ENCODE data around the gene CARD14. TPM values are rescaled to one million over a fixed set of nuclear protein-coding genes. Genes with fewer than 3 reads are reported as not detected.

The CARD14 gene
- total RNA-seq, 3 donors from 2014 or later = not detected

DNA sequence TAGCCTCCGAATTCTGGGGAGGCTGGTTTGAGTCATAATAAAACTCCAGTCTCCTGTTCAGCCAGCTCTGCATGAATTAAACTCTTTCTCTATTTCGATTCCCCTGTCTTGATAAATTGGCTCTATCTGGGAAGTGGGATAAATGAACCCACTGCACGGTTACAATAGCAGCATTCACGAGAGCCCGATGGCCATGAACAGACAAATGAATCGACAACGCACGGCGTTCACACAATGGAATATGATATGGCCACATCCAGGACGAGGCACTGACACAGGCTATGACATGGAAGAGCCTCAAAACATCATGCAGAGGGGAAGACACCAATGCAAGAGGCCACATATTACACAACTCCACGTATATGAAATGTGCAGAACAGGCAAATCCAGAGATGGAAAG is 5.6 kb upstream of the CARD14 start:
- DNase-seq = no peak
- Mint-ChIP-seq H3K27me3 (ENCODE audit: low read depth) (peaks cover 15% of the 10 kb centered on the region), H3K36me3 (ENCODE audit: insufficient read depth) (no peaks in the 10 kb centered on the region), H3K9me3 (no peaks in the 10 kb centered on the region), H3K4me1 (ENCODE audit: low read depth) (no peaks in the 10 kb centered on the region), H3K4me3 (no peak overlapping the region)
- no peak for ATAC-seq

DNA sequence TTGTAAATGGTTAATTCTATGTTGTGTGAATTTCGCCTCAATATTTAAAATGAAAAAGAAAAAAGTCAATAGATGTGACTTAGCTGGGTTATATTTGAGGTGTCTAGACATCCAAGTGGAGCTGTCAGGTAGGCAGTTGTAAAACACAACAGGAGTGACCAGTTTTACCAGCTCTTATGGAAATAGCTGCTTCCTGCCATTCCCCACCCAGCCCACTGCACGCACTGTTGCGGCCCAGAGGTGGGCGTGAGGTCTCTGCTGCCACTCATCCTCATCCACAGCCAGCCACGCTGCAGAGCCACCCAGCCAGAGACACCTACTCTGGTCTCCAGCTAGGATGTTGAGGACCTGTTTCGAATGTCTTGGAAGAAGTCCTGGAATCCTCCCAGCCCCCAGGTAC is 3.4 kb upstream of the CARD14 start:
- Mint-ChIP-seq H3K27me3 (ENCODE audit: low read depth) (peaks cover 4% of the 10 kb centered on the region), H3K9me3 (no peaks in the 10 kb centered on the region), H3K4me1 (ENCODE audit: low read depth) (no peaks in the 10 kb centered on the region), H3K36me3 (ENCODE audit: insufficient read depth) (no peaks in the 10 kb centered on the region), H3K4me3 (no peak overlapping the region)
- DNase-seq (no peak), ATAC-seq (no peak)

DNA sequence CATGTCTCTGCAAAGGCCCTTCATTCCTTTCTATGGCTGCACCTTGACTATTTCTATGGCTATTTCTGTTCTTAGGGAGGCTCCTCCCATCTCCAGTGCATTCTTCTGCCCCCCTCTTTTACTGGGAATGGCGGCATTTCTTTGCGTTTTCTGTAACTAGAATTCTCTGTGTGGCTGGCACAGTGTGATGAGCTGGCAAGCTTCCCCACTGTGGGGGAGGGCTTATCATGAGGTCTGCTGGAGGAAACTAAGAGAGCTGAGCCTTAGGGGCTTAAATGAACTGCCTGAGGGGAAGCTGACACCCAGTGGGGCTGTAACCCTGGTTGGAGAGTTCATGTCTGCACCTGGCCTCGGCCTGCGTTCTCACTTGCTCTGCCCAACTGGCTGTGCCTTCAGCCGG is 1.5 kb upstream of the CARD14 start:
- Mint-ChIP-seq H3K27me3 (ENCODE audit: low read depth) (peaks cover 4% of the 10 kb centered on the region), H3K4me1 (ENCODE audit: low read depth) (no peaks in the 10 kb centered on the region), H3K9me3 (no peaks in the 10 kb centered on the region), H3K36me3 (ENCODE audit: insufficient read depth) (no peaks in the 10 kb centered on the region), H3K4me3 (no peak overlapping the region)
- ATAC-seq (no peak), DNase-seq (no peak)

DNA sequence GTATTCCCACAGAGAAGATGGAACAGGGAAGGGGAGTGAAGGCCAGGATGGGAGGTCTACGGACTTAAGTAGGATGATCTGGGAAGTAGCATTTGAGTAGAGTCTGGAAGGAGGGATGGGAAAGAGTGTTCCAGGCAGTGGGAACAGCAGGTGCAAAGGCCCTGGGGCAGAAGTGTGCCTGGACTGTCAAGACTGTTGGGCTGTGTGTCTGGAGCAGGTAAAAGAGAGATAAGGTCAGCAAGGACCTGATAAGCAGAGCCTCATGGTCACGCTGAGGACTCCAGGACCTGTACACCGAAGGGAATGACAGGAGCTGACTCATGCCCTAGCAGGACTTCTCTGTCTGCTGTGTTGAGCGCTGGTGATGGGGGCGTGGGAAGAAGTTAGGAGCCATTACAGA is 723 bp upstream of the CARD14 start:
- H3K4me3 Mint-ChIP-seq = no peak overlapping the region
- DNase-seq = no peak
- no peaks in the 10 kb centered on the region for H3K9me3 Mint-ChIP-seq
- no peaks in the 10 kb centered on the region for H3K4me1 Mint-ChIP-seq (ENCODE audit: low read depth)
- ATAC-seq = no peak
- H3K27me3 Mint-ChIP-seq (ENCODE audit: low read depth) = peaks cover 4% of the 10 kb centered on the region
- H3K36me3 Mint-ChIP-seq (ENCODE audit: insufficient read depth) = no peaks in the 10 kb centered on the region

DNA sequence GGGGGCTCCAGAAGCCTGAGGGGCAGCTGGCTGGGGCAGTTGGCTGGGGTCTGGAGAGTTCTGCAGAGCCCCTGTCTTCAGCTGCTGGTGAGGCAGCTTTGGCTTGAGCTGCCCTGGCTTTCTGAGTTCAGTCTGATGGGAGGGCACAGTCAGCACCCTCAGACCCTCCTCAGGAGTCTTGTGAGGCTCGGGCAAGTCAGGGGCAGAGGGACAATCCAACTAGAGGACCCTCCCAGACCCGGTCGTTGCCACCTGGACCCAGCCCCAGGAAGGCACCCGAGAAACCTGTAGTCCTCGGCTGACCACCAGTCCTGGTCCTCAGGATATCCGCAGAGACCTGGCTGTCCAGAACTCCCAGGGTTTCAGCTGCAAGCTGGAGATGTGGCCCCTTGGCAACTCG is 1.9 kb downstream of the CARD14 start:
- DNase-seq (no peak), ATAC-seq (no peak)
- H3K36me3 Mint-ChIP-seq (ENCODE audit: insufficient read depth) = no peaks in the 10 kb centered on the region
- H3K4me1 Mint-ChIP-seq (ENCODE audit: low read depth) = no peaks in the 10 kb centered on the region
- H3K9me3 Mint-ChIP-seq = no peaks in the 10 kb centered on the region
- no peak overlapping the region for H3K4me3 Mint-ChIP-seq
- H3K27me3 Mint-ChIP-seq (ENCODE audit: low read depth) = peaks cover 4% of the 10 kb centered on the region

DNA sequence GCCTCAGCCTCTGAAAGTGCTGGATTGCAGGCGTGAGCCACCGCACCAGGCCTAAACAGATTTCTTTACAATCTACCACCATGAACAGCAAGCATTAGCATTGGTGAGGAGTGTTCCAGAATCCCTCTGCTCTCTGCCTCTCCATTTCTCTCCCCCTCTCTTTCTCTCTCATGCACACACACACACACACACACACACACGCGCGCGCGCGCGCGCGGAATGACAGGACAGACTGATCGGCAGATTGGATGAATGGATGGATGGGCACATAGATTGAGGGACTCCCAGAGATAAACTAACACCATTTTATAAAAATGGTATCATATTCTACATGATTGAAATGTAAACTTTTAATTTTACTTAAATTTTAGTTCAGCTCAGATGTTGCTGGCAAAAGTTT is 3.3 kb downstream of the CARD14 start:
- DNase-seq = no peak
- H3K27me3 Mint-ChIP-seq (ENCODE audit: low read depth) = peaks cover 8% of the 10 kb centered on the region
- no peak overlapping the region for H3K4me3 Mint-ChIP-seq
- H3K36me3 Mint-ChIP-seq (ENCODE audit: insufficient read depth) = no peaks in the 10 kb centered on the region
- no peaks in the 10 kb centered on the region for H3K4me1 Mint-ChIP-seq (ENCODE audit: low read depth)
- ATAC-seq = no peak
- H3K9me3 Mint-ChIP-seq = no peaks in the 10 kb centered on the region

DNA sequence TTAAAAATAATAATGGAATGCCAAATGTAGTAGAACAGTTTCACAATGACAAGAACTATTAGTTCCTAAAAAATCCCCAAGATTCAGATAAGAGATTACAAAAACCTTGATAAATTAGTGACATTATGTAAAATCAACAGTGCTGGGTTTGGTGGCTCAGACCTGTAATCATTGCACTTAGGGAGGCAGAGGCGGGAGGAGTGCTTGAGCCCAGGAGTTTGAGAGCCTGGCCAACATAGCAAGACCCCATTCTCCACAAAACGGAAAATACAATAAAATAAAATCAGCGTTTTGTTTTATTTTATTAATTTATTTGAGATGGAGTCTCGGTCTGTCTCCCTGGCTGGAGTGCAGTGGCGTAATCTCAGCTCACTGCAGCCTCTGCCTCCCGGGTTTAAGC is 4.1 kb downstream of the CARD14 start:
- no peak for DNase-seq
- Mint-ChIP-seq H3K36me3 (ENCODE audit: insufficient read depth) (no peaks in the 10 kb centered on the region), H3K9me3 (no peaks in the 10 kb centered on the region), H3K4me1 (ENCODE audit: low read depth) (no peaks in the 10 kb centered on the region), H3K27me3 (ENCODE audit: low read depth) (peaks cover 6% of the 10 kb centered on the region), H3K4me3 (no peak overlapping the region)
- no peak for ATAC-seq

DNA sequence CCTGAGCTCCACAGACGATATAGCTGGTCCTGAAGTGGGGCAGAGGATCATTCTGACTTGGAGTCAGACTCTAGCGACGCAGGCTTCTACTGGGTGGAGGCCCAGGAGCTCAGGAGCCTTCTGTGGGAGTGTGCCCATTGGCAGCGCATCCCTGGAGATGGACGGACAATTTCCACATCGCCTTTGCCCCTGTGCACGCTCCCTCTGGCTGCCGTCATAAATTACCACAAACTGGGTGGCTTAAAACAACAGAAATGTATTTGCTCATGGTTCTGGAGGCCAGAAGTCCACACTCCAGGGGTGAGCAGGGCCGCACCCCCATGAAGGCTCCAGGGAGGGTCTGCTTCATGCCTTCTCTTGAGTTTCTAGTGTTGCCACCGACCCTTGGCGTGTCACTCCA is 6.9 kb downstream of the CARD14 start:
- ATAC-seq (no peak), DNase-seq (no peak)
- Mint-ChIP-seq H3K27me3 (ENCODE audit: low read depth) (peaks cover 6% of the 10 kb centered on the region), H3K4me1 (ENCODE audit: low read depth) (no peaks in the 10 kb centered on the region), H3K4me3 (no peak overlapping the region), H3K9me3 (no peaks in the 10 kb centered on the region), H3K36me3 (ENCODE audit: insufficient read depth) (no peaks in the 10 kb centered on the region)

DNA sequence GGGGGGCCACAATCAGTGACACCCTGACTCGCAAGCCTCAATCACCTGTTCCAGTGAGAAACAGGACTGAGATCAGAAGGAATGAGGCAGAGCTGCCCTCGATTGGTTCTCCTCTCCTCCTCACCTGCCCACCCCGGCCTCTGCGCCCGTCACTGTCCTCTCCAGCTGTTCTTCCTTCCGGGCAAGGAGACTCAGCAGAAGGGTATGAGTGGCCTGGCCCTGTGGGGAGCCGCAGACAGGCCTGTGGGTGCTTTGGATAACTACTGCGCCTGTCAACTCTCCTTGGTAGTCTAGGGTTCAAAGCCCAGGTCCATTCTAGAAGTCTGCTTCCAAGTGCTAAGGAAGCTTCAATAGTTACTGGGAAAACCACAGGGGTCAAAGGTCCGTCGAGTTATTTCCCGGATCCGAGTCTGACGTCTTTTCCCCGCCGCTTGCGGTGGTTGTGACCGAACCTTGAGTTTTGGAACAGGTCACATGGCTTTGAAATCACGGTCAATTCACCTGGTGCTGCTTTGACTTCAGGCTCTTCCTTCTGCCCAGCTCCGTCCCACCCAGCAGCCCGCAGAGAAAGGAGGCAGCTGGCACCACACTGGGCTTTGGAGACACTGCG is 8.3 kb downstream of the CARD14 start:
- Mint-ChIP-seq H3K4me3 (no peak overlapping the region), H3K36me3 (ENCODE audit: insufficient read depth) (no peaks in the 10 kb centered on the region), H3K27me3 (ENCODE audit: low read depth) (peaks cover 6% of the 10 kb centered on the region), H3K4me1 (ENCODE audit: low read depth) (no peaks in the 10 kb centered on the region), H3K9me3 (no peaks in the 10 kb centered on the region)
- ATAC-seq = no peak
- DNase-seq = no peak

DNA sequence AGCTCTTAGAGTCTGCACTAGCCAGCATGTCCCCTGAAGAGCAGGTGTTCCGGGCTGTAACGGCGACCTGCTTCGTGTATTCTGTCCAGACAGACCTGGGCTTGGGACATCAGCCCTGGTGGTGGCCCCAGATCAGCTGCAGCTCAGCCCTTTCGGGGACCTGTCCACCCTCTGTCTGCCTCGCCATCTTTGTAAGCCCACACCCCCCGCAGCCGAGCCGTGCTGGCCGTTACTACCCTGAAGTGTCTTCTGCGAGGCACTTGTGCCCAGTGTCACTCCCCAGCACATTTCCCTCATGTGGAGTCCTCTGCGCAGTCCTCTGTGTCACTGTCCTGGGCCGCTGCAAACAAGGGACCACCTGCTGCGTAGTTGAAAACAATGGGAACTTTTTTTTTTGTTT is 10.4 kb downstream of the CARD14 start:
- Mint-ChIP-seq H3K27me3 (ENCODE audit: low read depth) (peaks cover 8% of the 10 kb centered on the region), H3K9me3 (no peaks in the 10 kb centered on the region)

DNA sequence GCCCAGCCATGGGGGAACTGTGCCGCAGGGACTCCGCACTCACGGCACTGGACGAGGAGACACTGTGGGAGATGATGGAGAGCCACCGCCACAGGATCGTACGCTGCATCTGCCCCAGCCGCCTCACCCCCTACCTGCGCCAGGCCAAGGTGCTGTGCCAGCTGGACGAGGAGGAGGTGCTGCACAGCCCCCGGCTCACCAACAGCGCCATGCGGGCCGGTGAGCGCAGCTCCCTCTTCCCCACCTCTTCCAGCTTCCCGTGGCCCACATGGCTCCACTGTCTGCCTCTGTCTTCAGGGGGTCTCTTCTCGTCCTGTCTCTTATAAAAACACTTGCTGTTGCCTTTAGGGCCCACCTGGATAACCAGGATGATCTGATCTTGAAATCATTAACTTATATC is 11.6 kb downstream of the CARD14 start:
- no peak overlapping the region for H3K4me3 Mint-ChIP-seq
- H3K4me1 Mint-ChIP-seq (ENCODE audit: low read depth) = no peaks in the 10 kb centered on the region
- no peak for ATAC-seq
- peaks cover 8% of the 10 kb centered on the region for H3K27me3 Mint-ChIP-seq (ENCODE audit: low read depth)
- no peak for DNase-seq
- no peaks in the 10 kb centered on the region for H3K36me3 Mint-ChIP-seq (ENCODE audit: insufficient read depth)
- no peaks in the 10 kb centered on the region for H3K9me3 Mint-ChIP-seq

More for the DNA sequence above, 10.4 kb downstream of the CARD14 start:
- Mint-ChIP-seq H3K4me3 (no peak overlapping the region), H3K36me3 (ENCODE audit: insufficient read depth) (no peaks in the 10 kb centered on the region), H3K4me1 (ENCODE audit: low read depth) (no peaks in the 10 kb centered on the region)
- DNase-seq (no peak), ATAC-seq (no peak)

DNA sequence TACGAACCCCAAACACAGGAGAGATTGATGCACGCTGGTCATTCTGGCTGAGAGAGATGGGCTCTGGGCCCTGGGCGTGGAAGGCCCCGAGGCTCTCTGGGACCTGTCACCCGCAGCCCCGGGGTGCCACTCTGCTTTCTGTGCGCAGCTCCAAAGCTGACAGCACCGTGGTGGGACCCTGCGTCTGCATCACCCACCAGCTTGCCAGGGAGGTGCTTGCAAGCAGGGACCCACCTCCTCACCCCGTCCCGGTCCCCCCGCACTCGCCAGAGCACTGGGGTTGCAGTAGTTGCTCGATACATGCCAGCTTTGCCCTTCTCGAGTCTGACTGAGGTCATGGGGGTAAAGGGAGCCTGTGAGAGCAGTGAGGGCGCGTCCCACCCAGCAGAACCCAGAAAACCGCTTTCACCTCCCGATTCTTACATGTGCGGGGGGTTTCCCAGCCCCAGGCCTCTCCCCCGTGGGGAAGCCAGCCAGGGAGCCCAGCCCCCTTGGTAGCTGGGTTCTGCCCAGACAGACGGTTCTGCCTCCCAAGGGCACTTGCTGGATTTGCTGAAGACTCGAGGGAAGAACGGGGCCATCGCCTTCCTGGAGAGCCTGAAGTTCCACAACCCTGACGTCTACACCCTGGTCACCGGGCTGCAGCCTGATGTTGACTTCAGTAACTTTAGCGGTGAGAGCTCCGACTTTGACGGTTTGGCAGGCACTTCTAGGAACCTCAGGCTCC is 12.5 kb downstream of the CARD14 start:
- H3K27me3 Mint-ChIP-seq (ENCODE audit: low read depth) = peaks cover 7% of the 10 kb centered on the region
- no peaks in the 10 kb centered on the region for H3K36me3 Mint-ChIP-seq (ENCODE audit: insufficient read depth)
- no peaks in the 10 kb centered on the region for H3K4me1 Mint-ChIP-seq (ENCODE audit: low read depth)
- no peak for ATAC-seq
- DNase-seq = no peak
- no peaks in the 10 kb centered on the region for H3K9me3 Mint-ChIP-seq
- H3K4me3 Mint-ChIP-seq = no peak overlapping the region

DNA sequence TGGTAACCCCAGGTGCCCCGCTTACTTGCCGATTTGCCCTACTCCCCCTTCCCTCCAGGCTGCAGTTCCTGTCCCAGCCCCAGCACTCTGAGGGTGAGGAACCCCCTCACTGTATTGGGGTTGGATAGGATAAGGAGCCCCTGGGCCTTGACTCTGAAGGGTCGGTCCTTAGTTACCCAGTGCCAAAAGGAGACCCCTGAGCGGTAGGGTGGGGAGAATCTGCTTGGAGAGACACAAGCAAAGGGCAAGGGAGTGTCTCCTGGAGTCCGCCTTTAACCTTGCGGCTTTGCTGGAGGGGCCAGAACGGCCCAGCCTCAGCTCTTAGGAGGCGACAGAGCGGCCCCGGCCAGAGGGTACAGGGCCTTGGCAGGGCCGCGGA is 13.0 kb downstream of the CARD14 start:
- Mint-ChIP-seq H3K9me3 (no peaks in the 10 kb centered on the region), H3K4me3 (no peak overlapping the region), H3K36me3 (ENCODE audit: insufficient read depth) (no peaks in the 10 kb centered on the region), H3K4me1 (ENCODE audit: low read depth) (no peaks in the 10 kb centered on the region), H3K27me3 (ENCODE audit: low read depth) (peaks cover 6% of the 10 kb centered on the region)
- DNase-seq = no peak
- ATAC-seq = no peak

DNA sequence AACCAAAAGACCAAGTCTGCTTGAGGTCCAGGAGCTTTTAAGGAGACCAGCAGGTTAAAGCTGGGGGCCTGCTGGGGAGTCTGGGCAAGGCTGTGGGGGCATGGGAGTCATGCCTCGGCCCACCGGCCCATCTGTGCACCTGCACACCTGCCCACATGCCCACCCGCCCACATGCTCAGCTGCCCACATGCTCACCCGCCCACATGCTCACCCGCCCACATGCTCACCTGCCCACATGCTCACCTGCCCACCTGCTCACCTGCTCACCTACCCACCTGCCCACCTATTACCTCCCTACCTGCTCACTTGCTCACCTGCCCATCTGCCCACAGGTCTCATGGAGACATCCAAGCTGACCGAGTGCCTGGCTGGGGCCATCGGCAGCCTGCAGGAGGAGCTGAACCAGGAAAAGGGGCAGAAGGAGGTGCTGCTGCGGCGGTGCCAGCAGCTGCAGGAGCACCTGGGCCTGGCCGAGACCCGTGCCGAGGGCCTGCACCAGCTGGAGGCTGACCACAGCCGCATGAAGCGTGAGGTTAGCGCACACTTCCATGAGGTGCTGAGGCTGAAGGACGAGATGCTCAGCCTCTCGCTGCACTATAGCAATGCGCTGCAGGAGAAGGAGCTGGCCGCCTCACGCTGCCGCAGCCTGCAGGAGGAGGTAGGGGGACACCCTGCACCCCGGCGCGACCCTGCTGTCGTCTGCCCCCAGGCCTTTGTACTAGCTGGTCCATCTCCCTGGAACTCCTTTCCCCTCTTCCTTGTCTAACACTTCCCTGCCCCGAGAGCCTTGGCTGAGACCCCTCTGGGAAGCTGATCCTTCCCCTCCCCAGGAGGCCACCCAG is 14.0 kb downstream of the CARD14 start:
- H3K4me3 Mint-ChIP-seq = no peak overlapping the region
- DNase-seq = no peak
- no peaks in the 10 kb centered on the region for H3K4me1 Mint-ChIP-seq (ENCODE audit: low read depth)
- H3K9me3 Mint-ChIP-seq = no peaks in the 10 kb centered on the region
- H3K27me3 Mint-ChIP-seq (ENCODE audit: low read depth) = peaks cover 5% of the 10 kb centered on the region
- ATAC-seq = no peak
- H3K36me3 Mint-ChIP-seq (ENCODE audit: insufficient read depth) = no peaks in the 10 kb centered on the region

DNA sequence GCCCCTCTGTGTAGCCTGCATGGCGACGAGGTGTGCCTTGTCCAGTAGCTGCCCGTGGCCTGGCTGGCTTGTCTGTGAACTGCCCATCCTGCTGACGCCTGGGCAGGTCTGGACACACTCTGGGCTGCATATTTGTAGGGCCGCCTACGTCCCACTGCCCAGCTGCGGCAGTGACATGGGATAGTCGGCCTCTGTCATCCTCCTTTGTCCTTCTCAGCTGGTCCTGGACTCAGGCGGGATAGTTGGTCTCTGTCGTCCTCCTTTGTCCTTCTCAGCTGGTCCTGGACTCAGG is 14.5 kb downstream of the CARD14 start:
- H3K27me3 Mint-ChIP-seq (ENCODE audit: low read depth) = peaks cover 5% of the 10 kb centered on the region
- H3K4me3 Mint-ChIP-seq = no peak overlapping the region
- H3K4me1 Mint-ChIP-seq (ENCODE audit: low read depth) = no peaks in the 10 kb centered on the region
- ATAC-seq = no peak
- DNase-seq = no peak
- H3K9me3 Mint-ChIP-seq = no peaks in the 10 kb centered on the region
- no peaks in the 10 kb centered on the region for H3K36me3 Mint-ChIP-seq (ENCODE audit: insufficient read depth)

All from activated T-cell treated with anti-CD3 and anti-CD28 coated beads, Interleukin-2, amount 50 U/mL, for 4 hours (primary cell).